D721Med (cell line): ENCODE results near the gene ZRSR2.
A peak's percentile ranks its signal among the peaks of the same experiment; 100 is the strongest.

Source experiments
- DNase-seq: peaks from one replicate; pipeline ENCODE4 v3.0.0; 2011; ENCODE audit warnings: low spot score; ENCODE audit not compliant: insufficient read length
- FAIRE-seq: peaks from 2 replicates; lab custom pipeline; 2011; peaks lifted over from hg19 to GRCh38; lab: Jason Lieb, UNC
- TF ChIP-seq, protein P1 (sequence below): IDR thresholded peaks from 2 replicates; pipeline ENCODE4 v1.5.1; 2012; ENCODE audit warnings: mild to moderate bottlenecking, control low read depth; ENCODE audit not compliant: insufficient read depth; ENCODE audit errors: missing control alignments

The ZRSR2 gene

DNA sequence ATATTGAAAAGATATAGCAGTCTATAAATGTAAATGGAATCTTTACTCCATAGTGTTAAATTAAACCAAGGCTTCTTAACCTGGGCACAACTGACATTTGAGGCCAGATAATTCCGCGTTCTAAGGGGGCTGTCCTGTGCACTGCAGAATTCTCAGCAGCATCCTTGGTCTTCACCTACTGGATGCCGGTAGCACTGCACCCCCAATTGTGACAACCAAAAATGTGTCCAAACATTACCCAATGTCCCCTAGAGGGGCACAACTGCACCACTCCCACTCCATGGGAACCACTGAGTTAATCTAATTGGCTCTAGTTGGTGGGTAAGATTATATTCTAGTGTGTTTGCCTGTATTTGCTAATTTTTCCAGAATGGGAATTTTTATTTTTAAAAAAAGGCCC is 47.7 kb downstream of the ZRSR2 start:
- TF ChIP-seq, protein P1, sequence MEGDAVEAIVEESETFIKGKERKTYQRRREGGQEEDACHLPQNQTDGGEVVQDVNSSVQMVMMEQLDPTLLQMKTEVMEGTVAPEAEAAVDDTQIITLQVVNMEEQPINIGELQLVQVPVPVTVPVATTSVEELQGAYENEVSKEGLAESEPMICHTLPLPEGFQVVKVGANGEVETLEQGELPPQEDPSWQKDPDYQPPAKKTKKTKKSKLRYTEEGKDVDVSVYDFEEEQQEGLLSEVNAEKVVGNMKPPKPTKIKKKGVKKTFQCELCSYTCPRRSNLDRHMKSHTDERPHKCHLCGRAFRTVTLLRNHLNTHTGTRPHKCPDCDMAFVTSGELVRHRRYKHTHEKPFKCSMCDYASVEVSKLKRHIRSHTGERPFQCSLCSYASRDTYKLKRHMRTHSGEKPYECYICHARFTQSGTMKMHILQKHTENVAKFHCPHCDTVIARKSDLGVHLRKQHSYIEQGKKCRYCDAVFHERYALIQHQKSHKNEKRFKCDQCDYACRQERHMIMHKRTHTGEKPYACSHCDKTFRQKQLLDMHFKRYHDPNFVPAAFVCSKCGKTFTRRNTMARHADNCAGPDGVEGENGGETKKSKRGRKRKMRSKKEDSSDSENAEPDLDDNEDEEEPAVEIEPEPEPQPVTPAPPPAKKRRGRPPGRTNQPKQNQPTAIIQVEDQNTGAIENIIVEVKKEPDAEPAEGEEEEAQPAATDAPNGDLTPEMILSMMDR = no peak
- DNase-seq (no peak), FAIRE-seq (no peak)

DNA sequence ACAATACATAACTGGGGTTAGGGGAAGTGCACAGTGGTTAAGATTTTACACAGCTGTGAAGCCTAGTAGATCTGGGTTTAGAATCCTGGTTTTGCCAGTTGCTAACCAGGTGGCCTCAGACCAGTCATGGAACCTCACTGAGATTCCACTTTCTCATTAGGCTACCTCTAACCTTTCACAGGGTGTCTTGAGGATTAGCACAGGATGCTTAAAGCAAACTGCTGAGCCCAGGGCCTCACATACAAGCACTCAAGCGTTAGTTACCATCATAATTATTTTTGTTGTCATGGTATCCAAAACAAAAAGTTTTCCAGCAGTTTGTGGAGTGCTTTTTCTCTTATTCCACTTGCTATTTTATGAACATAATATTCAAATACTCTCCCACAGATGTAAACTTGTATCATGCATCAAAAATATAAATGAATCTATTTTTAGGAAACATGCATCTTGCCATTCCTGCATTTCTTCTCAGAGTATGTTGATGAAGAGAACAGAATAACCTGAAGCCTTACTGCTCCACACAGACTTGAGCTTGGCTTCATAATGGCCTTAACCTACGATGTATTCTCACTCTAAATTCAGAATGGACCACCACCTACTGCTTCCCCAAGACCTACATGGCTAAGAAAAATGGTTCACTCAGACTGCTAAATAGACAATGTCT is 51.7 kb downstream of the ZRSR2 start:
- DNase-seq (no peak), FAIRE-seq (no peak)
- TF ChIP-seq, protein P1 = no peak

DNA sequence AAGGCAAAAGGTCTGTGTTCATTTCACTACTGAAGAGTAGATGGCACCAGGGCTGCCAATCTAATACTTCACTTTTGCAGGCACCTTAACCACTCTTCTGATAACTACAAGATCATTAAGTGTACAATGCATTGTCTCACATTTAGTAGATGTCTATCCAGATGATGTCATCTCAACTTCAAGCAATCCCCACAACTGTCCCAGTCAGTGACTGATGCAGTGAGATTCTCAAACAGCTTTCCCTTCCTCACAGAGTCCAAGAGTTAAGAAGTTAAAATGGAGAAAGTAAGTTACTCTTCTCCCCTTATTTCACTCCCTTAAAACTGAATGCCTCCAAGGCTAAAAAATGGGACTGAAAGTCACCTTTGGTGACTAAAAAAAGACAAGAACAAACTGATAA is 53.7 kb downstream of the ZRSR2 start:
- TF ChIP-seq, protein P1 = no peak
- FAIRE-seq = no peak
- no peak for DNase-seq

DNA sequence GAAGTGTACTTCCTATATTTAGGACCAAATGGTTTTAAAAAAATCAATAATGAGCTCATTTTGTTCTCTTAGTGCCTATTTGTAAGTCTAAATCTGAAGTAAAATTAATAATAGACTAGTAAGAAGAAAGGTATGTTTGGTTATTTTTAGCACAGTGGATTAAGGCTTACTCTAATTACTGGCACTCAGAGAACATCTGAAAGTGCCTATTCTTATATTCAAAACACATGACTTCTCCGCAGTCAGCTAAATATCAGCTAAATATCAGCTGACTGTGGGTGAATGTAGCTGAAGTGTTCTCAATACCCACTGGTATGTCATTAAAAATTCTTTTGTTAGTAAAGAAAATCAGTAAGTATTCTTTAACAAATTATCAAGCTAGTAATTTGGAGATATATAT is 58.3 kb downstream of the ZRSR2 start:
- DNase-seq (no peak), FAIRE-seq (no peak)
- TF ChIP-seq, protein P1 = no peak

DNA sequence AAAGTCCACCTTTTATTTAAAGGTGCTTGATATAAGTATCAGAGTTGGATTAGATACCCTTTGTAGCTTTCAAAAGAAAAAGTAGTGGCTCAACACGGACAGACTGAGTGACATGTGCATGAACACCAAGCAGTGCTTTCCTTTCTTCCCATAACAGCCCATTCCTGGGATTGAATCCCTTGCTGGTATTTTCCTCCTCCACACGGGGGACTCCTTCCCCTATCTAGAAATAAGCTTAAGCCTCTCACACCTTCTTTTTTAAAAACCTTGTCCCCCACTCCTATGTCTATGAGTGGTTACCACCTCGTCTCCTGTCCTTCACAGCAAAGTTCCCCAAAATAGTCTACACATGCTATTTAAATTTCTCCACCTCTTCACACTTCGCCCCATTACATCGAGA is 59.3 kb downstream of the ZRSR2 start:
- DNase-seq (no peak), FAIRE-seq (no peak)
- TF ChIP-seq, protein P1 = peak; percentile 39

GRCh38 chrX:15853586-15854079 is 63.3 kb downstream of the ZRSR2 start:
- DNase-seq = no peak
- FAIRE-seq = no peak
- TF ChIP-seq, protein P1 = no peak

DNA sequence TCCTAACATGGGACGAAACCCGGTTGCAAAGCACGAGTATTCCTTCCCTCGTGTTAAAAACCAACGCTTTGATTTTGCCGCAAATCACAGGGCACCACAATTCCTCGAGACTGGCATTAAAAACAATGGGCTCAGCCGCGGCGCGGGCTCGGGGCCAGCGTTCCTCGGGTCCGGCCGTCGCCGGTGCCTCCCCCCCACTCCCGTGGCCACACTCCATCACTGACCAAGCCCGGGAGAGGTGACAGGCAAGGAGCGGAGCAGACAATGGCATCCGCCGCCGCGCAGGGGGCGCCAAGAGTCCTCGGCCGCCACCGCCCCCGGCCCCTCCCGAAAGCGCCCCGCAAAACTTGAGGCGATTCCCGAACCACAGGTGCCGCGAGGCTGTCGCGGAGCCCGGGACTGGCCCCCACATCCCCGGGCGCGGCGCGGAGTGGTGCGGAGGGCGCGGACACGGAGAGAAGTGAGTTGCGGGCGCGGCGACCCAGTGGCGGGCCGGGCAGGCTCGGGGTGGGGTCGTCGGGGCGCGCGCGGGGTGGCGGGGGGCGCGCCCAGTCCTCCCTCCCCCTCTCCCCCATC is 63.9 kb downstream of the ZRSR2 start:
- TF ChIP-seq, protein P1 = no peak
- FAIRE-seq = no peak
- no peak for DNase-seq
